Cerebellar nuclear complex (tissue), 1 donor: ENCODE data around the gene MBNL2.

Experiments used
- DNase-seq, 2 experiments: peaks; one replicate each; lab custom pipeline; 2025; lab: John Stamatoyannopoulos, UW

The MBNL2 gene

GRCh38 chr13:97234236-97234635, 12.1 kb downstream of the MBNL2 start:
- no peak for DNase-seq

DNA sequence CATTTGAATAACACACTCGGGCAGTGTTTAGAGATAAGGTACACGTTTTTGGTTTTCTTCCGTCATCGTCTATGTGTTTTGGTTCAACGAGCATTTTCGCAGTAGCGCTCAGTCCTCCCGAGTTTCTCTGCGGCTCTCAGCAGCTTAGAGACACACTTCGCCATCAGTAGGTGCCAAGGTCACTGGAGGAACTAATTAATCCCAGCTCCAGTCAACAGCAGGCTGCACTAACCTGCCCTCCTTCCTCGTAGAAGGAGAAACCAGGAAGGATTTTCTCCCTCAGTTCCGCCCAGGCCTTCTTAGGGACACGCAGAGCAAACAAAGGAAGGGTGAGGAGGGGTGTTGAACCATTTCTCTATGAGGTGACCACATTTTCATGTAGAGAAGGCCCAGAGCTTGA, 12.6 kb downstream of the MBNL2 start:
- no peak for DNase-seq

GRCh38 chr13:97235549-97236231, 13.6 kb downstream of the MBNL2 start:
- DNase-seq, result no peak

DNA sequence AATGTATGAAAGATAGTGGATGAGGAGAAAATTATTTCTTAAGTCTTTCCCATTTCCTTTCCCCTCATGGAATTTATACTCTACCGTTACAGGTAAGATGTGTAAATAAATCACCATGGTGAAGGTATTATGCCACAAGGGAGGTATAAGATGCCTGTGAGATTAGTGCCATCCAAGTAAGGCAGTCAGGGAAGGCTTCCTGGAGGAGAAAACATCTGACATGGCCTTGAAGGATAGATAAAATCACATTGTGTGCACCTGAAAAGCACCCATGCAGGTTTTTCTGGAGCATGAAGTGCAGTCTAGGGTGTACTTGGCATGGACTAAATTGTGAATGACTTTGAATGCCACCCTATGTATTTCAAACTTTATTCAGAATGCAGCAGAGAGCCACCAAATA, 15.3 kb downstream of the MBNL2 start:
- no peak for DNase-seq

- no peak for DNase-seq
Measured at GRCh38 chr13:97238432-97238831, 16.3 kb downstream of the MBNL2 start.

DNA sequence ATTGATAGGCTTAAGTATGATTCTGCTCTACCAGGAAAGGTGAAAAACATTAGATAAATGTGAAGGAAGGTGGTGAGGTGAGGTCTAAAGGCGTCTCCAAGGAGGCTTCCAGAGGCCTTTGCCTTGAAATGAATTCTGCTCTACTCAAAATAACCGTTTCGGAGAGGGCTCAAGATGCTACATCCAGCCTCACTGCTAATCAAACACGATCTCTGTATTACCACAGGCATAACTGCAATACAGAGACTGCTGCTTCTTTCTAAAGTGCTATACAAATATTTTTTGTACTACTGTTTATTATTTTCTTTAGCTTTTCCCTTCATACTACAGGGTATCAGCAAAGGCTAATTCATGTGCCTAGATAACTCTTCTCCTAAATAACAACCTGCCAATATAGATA, 16.8 kb downstream of the MBNL2 start:
- no peak for DNase-seq

GRCh38 chr13:97239306-97239705, 17.2 kb downstream of the MBNL2 start:
- no peak for DNase-seq

GRCh38 chr13:97239943-97240787, 18.0 kb downstream of the MBNL2 start:
- no peak for DNase-seq

- no peak for DNase-seq
Measured at GRCh38 chr13:97240788-97241734, 18.9 kb downstream of the MBNL2 start.

DNA sequence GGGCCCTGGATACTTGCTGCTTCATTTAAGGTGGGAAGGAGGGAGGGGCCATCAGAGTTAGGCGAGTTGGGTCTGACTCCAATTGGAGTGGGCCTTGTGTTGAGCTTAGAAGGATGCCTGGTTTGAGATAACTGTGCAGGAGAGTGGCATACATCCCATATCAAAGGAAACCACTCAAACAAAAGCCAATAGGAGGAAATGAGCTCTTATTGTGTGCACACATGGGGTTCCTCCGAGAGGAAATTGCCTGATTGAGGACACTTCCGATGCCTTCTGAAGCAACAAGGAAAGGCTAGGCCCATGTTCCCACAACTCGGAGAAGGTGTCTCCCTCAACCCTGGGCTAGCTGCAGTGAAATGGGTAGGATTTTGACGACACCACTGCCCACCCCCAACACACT, 19.6 kb downstream of the MBNL2 start:
- no peak for DNase-seq

- no peak for DNase-seq
Measured at GRCh38 chr13:97242755-97243497, 20.8 kb downstream of the MBNL2 start.

GRCh38 chr13:97243915-97244781, 22.0 kb downstream of the MBNL2 start:
- DNase-seq, result no peak

GRCh38 chr13:97245011-97245410, 22.9 kb downstream of the MBNL2 start:
- DNase-seq, result no peak

- no peak for DNase-seq
Measured at GRCh38 chr13:97246596-97247158, 24.5 kb downstream of the MBNL2 start.

DNA sequence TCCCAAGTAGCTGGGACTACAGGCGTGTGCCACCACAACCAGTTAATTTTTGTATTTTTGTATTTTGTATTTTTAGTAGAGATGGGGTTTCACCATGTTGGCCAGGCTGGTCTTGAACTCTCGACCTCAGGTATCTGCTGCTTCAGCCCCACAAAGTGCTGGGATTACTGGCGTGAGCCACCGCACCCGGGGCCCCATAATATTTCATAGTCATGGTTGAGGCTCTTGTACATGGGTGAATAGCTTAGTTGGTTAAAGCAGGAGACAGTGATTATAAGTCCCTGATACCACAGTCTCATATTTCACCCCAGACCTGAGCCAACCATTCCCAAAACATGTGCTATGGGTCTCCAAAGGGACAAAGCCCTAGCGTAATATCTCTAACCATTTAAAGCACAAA, 26.1 kb downstream of the MBNL2 start:
- no peak for DNase-seq

DNA sequence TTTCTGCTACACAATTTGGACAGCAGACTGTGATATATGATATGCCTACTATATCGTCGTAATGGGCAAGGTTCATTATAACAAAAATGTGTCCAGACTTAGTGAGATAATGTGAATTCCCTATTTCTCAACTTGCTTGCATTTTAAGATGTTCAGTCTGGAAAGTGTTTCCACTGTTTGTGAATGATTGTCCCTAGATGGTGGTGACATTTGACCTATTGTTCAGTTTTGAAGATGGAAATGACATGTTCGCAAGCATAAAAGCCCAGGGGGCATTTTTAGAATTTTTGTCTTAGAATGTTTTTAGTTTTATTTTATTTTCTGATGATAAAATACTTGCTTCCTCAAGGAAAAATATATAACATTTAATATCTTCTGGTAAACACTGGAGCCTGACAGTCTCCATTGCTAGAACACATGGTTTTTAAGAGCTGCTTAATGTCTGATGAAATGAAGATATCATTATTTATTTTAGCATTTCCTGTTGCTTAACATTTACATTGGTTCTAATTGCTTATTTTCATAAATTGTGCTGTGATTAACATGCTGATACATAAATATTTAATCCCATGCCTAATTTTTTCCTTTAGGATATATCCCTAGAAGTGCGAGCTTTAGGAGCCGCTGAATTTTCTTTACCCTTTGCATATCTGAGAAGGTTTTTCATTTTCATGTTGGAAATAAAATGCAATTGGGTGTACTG, 27.1 kb downstream of the MBNL2 start:
- DNase-seq, result no peak

DNA sequence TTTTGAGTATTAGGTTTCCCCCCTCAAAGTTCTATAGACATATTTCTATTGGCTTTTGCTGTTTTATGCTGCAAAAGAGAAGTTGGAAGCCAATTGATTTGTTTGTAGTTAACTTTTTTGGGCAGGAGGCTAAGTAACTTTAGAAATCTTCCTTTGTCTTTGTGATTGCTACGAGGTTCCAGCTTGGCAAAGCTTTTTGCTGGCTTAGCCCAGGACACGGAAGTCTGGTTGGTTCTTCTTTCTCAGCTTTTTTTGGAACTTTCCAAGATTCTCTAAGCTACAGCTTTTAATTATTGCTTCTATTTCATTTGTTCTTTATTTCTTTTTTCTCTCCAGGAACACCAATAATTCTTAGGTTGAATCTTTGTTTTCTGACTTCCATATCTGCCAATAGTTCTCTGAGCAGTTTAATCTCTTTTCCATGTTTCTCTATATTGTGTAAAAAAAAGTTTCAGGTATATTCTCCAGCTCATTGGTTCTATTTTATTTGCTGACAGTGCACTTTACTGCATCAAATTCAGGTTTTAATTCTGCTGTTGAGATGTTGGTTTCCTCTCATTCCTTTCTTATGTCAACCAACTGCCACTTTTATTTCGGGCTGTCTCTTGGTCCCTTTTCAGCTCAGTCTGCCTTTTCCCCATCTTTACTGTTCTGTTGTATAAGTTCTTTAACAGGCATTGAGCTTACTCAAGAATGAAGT, 27.8 kb downstream of the MBNL2 start:
- no peak for DNase-seq

GRCh38 chr13:97250560-97250959, 28.4 kb downstream of the MBNL2 start:
- no peak for DNase-seq

DNA sequence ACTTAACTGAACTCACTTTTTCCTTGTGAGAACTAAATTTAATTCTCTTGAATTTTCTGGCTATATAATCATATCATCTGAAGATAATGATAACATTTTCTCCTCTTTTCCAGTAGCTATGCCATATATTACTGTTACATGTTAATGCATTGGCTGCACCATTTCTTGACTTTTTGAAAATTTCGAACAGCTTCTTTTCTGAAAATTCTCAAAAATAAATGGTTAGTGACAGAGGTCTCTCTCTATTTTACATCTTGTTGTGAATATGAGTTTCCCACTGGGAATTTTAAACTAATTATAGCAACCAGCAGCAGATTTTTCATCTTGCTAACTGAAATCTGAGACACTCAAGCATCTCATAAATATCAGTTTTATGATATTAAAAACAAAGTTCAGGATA, 30.6 kb downstream of the MBNL2 start:
- no peak for DNase-seq
